Embryonic facial prominence (tissue), 1 donor: Measurements from ENCODE around the gene TMEM170A.
A peak's percentile ranks its signal among the peaks of the same experiment; 100 is the strongest.
"Not testable (repeated sequence)": the region's sequence is repeated elsewhere in the genome, so short reads cannot be mapped to it uniquely, and the experiment has no call there.

ENCODE experiments used
- DNase-seq: peaks from one replicate; pipeline ENCODE4 v3.0.0-alpha.2; 2016; ENCODE audit errors: extremely low spot score

The TMEM170A gene, protein sequence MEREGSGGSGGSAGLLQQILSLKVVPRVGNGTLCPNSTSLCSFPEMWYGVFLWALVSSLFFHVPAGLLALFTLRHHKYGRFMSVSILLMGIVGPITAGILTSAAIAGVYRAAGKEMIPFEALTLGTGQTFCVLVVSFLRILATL

DNA sequence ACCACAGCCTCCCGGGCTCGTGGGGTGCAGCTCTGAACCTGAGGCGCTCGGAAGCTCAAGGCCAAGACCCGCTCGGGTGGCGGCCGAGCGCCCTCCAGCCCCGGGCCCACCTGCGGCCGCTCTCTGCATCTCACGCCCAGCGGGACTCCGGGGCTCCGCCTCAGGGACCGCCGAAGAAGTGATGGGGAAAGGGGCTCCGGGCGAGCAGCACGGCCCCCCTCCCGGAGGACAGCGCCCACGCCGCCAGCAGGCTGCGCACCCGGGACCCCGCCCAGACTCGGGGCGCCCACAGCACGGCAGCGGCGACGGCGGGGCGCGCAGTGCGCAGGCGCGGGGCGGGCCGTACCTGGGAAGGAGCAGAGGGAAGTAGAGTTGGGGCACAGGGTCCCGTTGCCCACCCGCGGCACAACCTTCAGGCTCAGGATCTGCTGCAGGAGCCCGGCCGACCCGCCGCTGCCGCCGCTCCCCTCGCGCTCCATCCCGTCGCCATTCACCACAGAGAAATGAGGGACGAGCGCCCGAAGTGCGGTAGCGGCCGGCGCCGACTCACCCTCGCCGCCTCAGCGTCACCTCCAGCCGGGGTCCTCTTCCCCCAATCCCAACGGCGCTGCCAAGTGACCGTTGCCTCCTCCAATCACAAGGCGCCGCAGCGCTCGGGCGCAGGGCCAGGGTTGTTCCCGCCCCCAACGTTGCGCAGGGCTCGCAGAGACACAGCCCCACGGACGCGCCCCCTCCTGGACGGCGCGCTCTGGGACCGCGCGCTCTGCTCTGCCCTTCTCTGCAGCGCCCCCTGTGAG is at the start of gene TMEM170A:
TSS of gene TMEM170A (minus strand) at position 568 of the 797 bp plus-strand sequence. CDS start at position 479, 89 bp downstream.
- peak; percentile 94 for DNase-seq

DNA sequence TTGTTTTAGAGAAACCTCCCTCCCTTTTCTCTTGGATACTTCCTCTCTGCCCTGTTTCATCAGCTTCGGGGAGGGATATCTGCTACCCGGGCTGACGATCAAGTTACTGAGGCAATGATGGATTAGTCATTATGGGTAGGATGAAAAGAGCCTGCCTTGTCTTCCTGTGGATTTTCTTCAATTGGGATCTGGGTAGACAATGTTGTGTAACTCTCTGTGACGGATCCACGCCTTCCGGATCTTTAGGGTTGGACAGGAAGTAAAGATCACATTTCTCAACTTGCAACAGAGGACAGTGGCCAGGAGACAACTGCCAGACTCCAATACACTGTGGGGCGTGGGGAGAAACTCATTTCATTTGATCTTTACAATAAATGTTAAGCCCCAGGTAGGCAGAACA is 42.1 kb upstream of the TMEM170A start:
- no peak for DNase-seq

DNA sequence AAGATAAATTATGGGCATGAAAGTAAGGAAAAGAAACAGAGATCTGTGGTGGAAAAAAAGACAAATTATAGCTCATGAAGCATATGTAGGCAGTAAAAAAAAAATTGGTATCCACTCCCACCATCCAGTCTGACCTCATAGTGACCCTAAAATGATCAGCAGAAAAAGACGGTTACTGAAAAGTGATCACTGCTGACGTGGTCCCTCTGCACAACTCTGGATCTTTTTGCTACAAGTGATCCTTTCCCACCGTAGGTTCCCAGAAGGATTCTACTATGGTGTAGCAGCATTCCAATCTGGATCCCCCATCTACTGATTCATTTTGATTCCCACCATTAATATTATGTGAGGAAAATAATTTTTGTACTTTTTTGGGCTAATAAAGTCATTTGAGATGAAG is 41.6 kb upstream of the TMEM170A start:
- DNase-seq = no peak

DNA sequence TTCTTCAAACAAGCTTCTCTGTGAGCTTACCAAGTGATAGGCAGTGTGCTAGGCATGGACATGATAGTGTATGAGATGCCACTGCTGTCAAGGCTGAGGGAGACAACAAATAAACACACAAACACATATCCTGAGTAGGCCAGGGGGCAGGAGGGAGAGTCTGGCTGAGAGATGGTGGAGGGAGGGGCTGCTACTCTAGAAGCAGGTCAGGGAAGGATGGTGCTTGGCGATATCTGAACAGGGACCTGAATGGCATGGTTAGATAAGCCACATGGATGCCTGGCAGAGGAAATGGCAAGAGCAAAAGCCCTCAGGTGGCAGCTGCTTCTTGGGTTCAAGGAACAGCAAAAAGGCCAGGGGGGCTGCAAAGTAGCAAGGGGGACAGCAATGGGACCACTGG is 39.3 kb upstream of the TMEM170A start:
- DNase-seq = no peak

DNA sequence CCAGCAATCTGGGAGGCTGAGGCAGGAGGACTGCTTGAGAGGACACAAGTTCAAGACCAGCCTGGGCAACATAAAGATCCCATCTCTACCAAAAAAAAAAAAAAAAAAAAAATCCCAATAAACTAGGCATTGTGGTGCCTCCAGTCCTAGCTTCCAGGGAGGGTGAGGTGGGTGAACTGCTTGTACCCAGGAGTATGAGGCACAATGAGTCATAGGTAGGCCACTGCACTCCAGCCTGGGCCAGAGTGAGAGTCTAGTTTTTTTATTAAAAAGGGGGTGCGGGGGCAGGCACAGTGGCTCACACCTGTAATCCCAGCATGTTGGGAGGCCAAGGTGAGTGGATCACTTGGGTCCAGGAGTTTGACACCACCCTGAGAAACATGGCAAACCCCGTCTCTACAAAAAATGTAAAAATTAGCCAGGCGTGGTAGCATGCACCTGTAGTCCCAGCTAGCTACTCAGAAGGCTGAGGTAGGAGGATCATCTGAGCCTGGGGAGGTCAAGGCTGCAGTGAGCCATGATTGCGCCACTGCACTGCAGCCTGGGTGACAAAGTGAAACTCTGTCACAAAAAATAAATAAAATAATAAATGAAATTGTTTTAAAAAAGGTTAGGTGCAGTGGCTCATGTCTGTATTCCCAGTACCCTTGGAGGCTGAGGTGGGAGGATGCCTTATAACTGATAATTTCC is 38.6 kb upstream of the TMEM170A start:
- DNase-seq = no peak

DNA sequence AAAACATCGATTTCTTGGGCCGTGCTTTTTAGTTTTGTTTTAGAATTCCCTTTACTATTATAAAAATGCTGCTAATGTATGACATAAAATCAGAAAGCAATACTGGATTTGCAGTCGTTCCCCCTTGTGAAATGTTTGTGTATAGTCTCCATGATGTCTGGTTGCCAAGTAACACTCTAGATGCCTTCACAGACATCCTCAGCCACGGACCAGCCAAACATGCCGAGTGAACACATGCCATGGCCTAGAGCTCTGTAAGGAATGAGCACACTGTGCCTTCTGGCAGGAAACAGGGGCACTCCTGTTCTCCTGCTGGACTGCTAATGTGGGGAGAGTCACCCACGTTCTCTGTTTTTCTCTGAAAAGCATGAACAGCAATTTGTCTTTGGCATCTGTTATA is 37.3 kb upstream of the TMEM170A start:
- DNase-seq = peak; percentile 24

DNA sequence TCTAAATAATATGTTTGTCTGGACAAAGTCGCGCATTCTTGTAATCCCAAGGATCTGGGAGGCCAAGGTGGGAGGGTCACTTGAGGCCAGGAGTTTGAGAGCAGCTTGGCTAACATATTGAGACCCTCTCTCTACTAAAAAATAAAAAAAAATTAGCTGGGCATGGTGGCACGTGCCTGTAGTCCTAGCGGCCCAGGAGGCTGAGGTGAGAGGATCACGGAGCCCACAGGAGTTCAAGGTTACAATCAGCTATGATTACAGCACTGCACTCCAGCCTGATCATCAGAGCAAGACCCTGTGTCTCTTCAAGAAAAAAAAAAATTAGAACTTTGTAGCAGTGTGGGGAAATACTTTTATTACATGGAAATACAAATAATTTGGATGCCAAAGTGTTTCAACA is 36.9 kb upstream of the TMEM170A start:
- no peak for DNase-seq

DNA sequence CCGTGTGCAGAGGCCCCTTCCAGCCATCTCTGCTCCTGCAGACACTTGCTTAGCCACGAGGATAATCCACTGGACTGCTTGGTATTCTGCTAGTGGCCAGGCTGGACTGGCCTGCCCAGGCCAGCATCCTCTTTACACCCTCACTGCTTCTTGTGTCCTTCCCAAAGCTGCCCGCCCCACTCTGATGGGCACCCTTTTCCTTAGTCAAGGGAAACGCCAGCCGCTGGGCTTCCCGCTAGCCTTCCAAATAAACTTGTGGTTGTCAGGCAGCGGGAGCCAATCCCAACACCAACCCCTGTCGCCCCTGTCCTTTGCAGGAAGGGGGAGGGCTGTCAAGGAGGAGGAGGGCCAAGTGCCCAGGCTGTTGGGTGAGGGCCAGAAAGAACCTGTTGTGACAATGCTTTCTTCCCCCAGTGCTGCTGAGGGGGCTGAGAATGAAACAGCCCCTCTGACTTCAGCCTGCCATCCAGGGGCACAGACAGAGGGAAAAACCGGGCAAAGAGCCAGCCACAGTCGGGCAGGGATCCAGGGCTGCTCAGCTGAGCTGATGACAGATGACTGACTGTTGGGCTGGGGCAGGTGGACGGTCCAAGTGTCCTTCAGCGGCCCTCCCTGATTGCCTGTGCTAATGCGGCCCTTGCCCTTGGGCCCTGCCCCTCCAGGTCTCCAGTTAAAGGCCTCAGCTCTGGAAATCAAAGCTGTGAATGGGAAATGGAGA is 34.3 kb upstream of the TMEM170A start:
- DNase-seq = not testable (repeated sequence)

DNA sequence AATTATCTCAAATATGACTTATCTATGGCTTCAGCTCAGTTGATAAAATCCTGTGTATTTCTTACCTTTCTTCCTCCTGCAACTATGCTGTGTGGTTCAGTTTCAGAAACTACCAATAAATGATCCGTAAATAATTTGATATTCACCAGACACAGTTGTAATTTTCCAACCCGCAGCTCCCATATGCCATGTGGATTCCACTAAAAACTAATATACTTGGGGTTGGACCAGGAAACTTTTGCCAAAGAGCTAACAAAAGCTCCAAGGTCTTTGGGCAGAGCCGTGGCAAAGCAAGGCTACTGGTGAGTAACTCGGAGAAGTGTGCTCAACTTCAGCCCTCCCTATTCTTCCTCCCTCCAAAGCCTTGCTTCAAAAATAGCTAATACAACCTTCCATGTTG is 33.1 kb upstream of the TMEM170A start:
- peak; percentile 16 for DNase-seq

DNA sequence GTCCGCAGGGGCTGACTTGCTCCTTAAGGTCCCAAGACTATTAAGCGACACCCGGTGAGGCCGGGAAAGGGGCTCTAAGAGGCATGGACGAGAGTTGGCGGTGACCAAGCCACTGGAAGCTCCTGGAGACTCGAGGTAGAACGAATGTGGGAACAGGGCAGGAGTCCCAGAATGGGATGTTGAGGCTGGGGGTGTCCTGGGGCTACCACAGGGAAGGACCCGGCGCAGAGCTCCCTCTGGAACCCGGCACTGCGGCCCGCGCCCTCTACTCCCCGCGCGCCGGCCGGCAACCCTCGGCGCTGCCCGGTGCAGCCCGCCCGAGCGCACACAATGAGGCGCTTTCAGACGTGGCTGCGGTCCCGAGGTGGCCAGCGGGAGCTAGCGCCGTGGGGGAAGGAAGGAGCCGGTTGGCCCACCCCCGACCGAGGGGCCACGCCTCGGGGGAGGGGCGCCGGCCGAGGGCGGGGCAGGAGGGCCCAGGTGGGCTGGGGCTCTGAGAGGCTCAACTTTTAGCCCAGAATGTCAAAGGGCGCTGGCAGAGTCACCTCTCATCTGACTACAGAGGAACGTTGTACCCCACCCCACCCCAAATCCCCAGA is 30.7 kb upstream of the TMEM170A start, which contains the start of gene CHST6:
TSS of gene CHST6 (minus strand) at position 366 of the 599 bp plus-strand sequence. CDS start 15,613 bp downstream, outside the sequence.
- DNase-seq = no peak

DNA sequence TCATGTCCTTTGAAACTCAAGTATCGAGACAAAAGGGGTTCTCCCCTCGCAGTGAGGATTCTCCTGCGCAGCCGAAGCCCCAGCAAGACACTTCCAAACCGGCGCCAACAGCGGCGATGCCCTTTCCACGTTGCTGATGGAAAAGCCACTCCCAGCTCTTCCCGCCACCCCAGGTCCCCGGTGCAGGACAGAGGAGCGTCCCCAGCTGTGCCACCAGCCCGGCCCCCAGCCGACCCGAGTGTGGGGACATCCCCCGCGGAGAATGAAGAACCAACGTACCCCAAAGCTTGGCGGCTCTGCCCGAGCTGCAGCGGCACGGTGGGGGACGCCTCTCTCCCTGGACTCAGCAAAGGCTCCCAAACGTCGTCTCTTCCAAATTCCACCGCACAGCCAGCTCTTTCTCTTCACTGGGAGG is 30.2 kb upstream of the TMEM170A start:
- no peak for DNase-seq

DNA sequence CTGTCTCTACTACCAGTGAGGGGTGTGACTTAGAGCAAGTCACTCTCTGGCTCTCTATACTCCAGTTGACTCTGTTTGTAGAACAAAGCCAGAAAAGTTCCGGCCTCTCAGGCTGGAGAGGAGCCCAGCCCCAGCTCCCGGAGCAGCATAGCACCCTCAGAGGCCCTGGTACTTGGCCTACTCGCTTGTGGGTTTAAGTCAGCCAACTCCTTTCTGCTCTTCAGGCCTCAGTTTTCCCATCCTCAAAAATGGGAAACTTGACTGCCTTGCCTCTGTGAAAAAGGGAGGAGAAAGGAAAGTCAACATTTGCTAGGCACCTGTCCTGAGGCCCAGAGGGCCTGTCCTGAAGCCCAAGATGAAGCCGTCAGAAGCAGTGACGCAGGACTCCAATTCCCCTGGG is 29.7 kb upstream of the TMEM170A start:
- no peak for DNase-seq

DNA sequence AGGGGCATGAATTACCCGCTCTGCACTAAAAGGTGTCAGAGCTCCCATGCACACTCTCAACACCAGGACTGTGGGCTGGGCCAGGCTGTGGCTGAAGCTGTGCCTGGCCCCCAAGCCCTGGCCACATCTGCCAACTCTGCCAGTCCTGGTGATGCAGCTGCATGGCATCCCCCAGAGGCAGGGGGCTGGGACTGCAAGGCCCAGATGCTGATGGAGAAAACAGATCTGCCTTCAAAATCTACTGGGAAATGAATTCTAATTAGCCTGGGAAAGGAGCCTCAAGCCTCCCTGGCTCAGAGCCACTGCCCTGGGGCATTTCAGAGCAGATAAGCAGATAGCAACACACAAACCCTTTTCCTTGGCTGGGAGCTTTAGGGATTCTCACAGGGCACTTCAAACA is 27.4 kb upstream of the TMEM170A start:
- no peak for DNase-seq

DNA sequence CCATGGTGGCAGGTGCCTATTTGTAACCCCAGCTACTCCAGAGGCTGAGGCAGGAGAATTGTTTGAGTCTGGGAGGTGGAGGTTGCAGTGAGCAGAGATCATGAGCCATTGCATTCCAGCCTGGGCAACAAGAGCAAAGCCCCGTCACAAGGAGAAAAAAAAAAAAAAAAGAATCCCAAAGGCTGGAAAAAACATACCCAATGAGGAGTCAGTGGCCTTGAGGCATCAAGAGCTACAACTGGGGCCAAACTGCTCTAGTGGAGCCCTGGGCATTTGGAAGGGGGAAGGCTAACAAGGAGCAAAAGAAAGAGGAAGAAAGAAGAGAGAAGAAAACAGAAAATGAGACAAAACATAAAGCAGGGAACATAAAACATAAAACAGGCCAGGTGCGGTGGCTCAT is 23.8 kb upstream of the TMEM170A start:
- no peak for DNase-seq

DNA sequence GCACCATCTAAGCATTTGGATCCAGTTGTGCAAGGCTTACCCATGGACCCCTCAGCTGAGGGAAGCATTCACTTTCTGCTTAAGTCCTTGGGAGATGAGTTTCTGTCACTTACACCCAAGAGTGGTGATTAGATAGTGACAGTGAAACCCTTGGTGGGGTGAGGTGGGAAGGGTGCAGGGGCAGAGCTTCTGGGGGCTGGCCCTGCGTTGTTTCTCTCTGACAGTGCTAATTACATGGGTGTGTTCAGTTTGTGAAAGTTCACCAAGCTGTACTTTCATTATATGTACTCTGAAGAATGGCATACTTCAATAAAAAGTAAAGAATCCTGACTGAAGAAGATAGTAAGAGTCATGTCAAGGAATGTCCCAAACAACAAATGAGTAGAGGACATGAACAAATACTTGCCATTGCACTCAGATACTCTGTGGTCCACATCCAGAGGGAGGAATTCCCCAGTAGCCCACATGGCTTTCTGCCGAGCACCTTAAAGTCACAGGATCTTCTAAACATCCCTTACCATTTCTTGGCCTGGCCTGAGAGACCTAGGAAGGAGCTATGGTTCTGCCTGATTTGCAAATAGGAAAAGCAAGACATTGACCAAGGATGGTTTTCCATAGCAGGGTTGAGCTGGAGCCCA is 22.3 kb upstream of the TMEM170A start:
- DNase-seq = no peak

DNA sequence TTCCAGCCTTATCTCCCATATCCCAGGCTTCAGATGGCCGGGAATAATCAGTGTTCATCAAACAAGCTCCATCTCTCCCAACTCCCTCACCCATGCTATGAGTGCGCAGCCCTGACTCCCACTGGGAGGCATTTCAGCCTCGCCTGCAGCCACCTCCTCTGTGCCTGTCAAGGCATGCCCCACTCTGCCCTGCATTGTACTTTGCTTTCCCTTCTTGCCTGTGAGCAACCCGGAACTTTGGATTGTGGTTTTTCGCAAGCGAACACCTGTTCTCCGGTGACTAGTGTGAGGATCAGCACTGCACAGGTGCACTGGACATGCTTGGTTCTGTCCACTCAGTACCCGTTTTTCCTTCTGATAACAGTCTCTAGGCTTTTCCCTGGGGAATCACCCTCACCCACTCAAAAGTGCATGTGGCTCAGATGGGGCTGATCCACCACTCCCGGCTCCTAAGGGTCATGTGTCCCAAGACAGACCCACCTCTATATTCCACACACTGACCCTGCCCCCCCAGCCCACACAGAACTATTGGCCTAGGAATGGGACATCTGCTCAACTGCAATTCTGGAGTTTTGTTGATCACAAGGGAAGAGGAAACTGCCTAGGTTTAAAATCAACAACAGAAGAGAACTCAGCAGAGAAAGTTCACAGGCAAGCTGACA is 21.7 kb upstream of the TMEM170A start:
- no peak for DNase-seq

DNA sequence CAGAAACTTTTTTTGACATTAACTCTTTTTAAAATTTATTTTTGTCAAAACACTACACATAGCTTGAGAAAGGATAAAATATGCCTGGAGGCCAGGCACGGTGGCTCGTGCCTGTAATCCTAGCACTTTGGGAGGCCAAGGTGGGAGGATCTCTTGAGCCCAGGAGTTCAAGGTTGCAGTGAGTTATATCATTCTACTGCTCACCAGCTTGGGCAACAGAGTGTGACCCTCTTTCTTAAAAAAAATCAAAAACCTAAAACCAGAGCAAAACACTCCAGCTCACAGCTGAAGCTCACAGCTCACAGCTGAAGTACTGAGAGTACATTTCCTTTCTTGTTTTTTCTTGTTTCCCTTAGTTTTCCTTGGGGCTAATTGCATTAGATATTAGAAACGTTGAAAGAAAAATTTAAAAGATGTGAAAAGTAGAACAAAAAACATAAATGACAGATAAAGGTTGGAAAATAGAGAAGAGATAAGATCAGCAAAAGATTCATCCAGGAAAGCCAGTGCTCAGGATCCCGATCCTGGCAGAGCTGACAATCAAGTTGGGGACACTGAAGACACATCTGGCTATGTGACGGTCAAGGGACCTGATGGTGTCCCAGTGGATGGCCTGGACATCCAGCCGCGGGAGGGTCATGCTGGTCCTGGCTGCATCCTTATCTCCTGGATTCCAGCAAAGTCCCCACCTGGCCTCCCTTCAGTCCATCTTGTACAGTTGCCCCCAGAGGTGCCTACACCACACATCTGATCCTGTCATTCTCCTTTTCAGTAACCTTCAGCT is 20.9 kb upstream of the TMEM170A start:
- DNase-seq = no peak

DNA sequence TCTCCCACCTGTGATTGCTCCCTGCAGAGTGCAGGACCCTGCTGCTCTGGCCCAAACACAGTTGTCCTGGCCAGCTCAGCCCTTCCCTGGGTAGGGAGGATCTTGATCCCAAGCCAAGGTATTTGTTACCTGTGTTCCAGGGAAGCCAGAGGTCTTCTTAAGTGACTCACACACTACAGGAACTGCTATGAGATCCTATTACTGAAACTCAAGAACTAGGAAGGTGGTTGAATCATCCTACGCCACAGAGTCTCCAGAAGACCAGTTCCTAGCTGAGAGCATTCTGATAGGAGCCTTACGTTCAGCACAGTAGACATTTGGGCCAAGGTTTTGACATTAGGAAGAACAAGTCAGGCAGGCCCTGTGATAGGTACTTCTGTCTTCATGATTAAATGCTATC is 18.7 kb upstream of the TMEM170A start:
- no peak for DNase-seq

DNA sequence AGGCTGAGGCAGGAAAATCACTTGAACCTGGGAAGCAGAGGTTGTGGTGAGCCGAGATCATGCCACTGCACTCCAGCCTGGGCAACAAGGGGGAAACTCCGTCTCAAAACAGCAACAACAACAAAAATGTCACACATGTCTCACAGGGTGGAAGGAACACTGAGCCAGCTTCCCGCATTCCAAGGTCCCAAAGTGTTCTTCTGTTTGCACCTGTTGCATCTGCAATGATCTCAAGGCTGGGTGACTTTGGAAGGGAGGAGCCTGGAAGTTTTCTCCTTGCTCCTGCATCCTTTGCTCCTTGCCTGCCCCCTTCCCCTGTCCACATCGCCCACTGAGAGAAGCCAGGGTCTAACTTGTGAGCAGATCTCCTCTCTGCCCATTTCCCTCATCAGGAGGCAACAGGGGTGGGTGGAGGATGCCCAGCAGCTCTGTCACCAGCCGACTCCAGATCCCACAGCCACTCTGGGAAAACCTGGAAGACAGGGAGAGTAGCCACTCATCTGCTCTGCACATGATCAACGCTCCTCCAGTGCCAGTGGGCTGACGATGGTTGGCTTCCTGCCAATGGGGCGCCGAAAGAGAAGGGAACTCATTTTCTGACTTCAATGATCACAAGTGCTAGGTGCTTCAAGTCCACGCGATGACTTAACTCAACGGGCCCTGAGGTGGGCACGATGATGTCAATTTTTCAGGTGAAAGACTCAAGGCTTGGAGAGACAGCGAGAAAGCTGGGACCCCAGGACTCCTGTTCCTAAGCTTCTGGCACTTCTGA is 18.1 kb upstream of the TMEM170A start:
- no peak for DNase-seq
